Measurements from ENCODE around the gene RNF157.
A peak's percentile ranks its signal among the peaks of the same experiment; 100 is the strongest.
"Not testable (repeated sequence)": the region's sequence is repeated elsewhere in the genome, so short reads cannot be mapped to it uniquely, and the experiment has no call there.

The RNF157 gene

GRCh38 chr17:76255801-76256429 is 15.6 kb upstream of the RNF157 start:
- Mint-ChIP-seq H3K36me3 (ENCODE audit: low read depth) (no peaks in the 10 kb centered on the region), H3K27me3 (ENCODE audit: low read depth) (peaks cover 9% of the 10 kb centered on the region), H3K9me3 (no peaks in the 10 kb centered on the region), H3K4me3 (no peak overlapping the region), H3K27ac (no peak overlapping the region), H3K4me1 (peaks cover 30% of the 10 kb centered on the region)
- TF ChIP-seq CTCF (IDR thresholded peaks at IDR 0.05; ENCODE audit: unreplicated experiment in 3 of 3) = no peak

- TF ChIP-seq CTCF (IDR thresholded peaks at IDR 0.05; ENCODE audit: unreplicated experiment in 3 of 3) = no peak
- Mint-ChIP-seq H3K27me3 (ENCODE audit: low read depth) (peaks cover 9% of the 10 kb centered on the region), H3K4me3 (no peak overlapping the region), H3K36me3 (ENCODE audit: low read depth) (no peaks in the 10 kb centered on the region), H3K4me1 (peaks cover 27% of the 10 kb centered on the region), H3K9me3 (no peaks in the 10 kb centered on the region), H3K27ac (peak overlapping the region in 1 of 3 experiments; percentile 57)
Observed at GRCh38 chr17:76254275-76254674, 14.0 kb upstream of the RNF157 start.

GRCh38 chr17:76253841-76254240 is 13.5 kb upstream of the RNF157 start:
- no peak for TF ChIP-seq CTCF (IDR thresholded peaks at IDR 0.05; ENCODE audit: unreplicated experiment in 3 of 3)
- no peaks in the 10 kb centered on the region for H3K36me3 Mint-ChIP-seq (ENCODE audit: low read depth)
- H3K27ac Mint-ChIP-seq = peak overlapping the region in 1 of 3 experiments; percentile 57
- H3K27me3 Mint-ChIP-seq (ENCODE audit: low read depth) = peaks cover 9% of the 10 kb centered on the region
- no peaks in the 10 kb centered on the region for H3K9me3 Mint-ChIP-seq
- no peak overlapping the region for H3K4me3 Mint-ChIP-seq
- peaks cover 27% of the 10 kb centered on the region for H3K4me1 Mint-ChIP-seq

GRCh38 chr17:76252967-76253766 is 12.9 kb upstream of the RNF157 start:
- Mint-ChIP-seq H3K4me3 (peak overlapping the region in 1 of 3 experiments; percentile 47), H3K27ac (peak overlapping the region; percentile 62 to 90 (median 71)), H3K27me3 (ENCODE audit: low read depth) (peaks cover 13% of the 10 kb centered on the region), H3K4me1 (peaks cover 32% of the 10 kb centered on the region)
- not testable (repeated sequence) for H3K36me3 Mint-ChIP-seq (ENCODE audit: low read depth); H3K9me3 Mint-ChIP-seq

- Mint-ChIP-seq H3K27ac (peak overlapping the region; percentile 41 to 90 (median 88)), H3K27me3 (ENCODE audit: low read depth) (peaks cover 13% of the 10 kb centered on the region), H3K36me3 (ENCODE audit: low read depth) (no peaks in the 10 kb centered on the region), H3K4me3 (peak overlapping the region in 1 of 3 experiments; percentile 34), H3K9me3 (no peaks in the 10 kb centered on the region), H3K4me1 (peaks cover 38% of the 10 kb centered on the region)
- no peak for TF ChIP-seq CTCF (IDR thresholded peaks at IDR 0.05; ENCODE audit: unreplicated experiment in 3 of 3)
Observed at GRCh38 chr17:76252040-76252954, 12.0 kb upstream of the RNF157 start.
